Karpas-422 (cell line): Measurements from ENCODE around the gene DAPK3. TPM values are rescaled to one million over a fixed set of nuclear protein-coding genes. Genes with fewer than 3 reads are reported as not detected.
A peak's percentile ranks its signal among the peaks of the same experiment; 100 is the strongest.

Experiments used
- DNase-seq: peaks from one replicate; pipeline ENCODE4 v3.0.0-alpha.2; 2015
- H2AFZ ChIP-seq: fragments of 200-600 bp; sonication (generic); 2 replicates; pipeline ENCODE4 v1.6.1; 2014; ENCODE audit warnings: antibody characterized with exemption, low read length, mixed read lengths
- H3K27ac ChIP-seq: fragments of 200-600 bp; sonication (generic); 2 replicates; pipeline ENCODE4 v1.5.1; 2014; ENCODE audit warnings: mild to moderate bottlenecking, low read length, moderate library complexity
- H3K27me3 ChIP-seq: fragments of 200-600 bp; sonication (generic); 2 replicates; pipeline ENCODE4 v1.6.1; 2014; ENCODE audit warnings: low read length, mixed read lengths
- H3K36me3 ChIP-seq: fragments of 200-600 bp; sonication (generic); 2 replicates; pipeline ENCODE4 v1.6.1; 2014; ENCODE audit warnings: low read length, mixed read lengths; ENCODE audit not compliant: insufficient read depth
- H3K4me1 ChIP-seq: fragments of 200-600 bp; sonication (generic); 2 replicates; pipeline ENCODE4 v1.6.1; 2014; ENCODE audit warnings: mild to moderate bottlenecking, low read length, mixed read lengths
- H3K4me2 ChIP-seq: fragments of 200-600 bp; sonication (generic); 2 replicates; pipeline ENCODE4 v1.6.1; 2014; ENCODE audit warnings: low read length, low read depth, mild to moderate bottlenecking; ENCODE audit not compliant: poor library complexity, severe bottlenecking
- H3K4me3 ChIP-seq: fragments of 200-600 bp; sonication (generic); 2 replicates; pipeline ENCODE4 v1.5.1; 2014; ENCODE audit warnings: mild to moderate bottlenecking, antibody characterized with exemption, low read length, mixed read lengths
- H3K79me2 ChIP-seq: fragments of 200-600 bp; sonication (generic); 2 replicates; pipeline ENCODE4 v1.6.1; 2014; ENCODE audit warnings: mild to moderate bottlenecking, low read length, mixed read lengths
- H3K9ac ChIP-seq: fragments of 200-600 bp; sonication (generic); 2 replicates; pipeline ENCODE4 v1.6.0; 2014; ENCODE audit warnings: low read length
- H3K9me2 ChIP-seq: fragments of 200-600 bp; sonication (generic), shearing (Covaris generic); replicated peaks from 2 replicates; pipeline ENCODE4 v1.6.0; 2014; ENCODE audit warnings: mild to moderate bottlenecking, low read length, moderate library complexity; ENCODE audit not compliant: insufficient read depth
- H3K9me3 ChIP-seq: fragments of 300-700, 200-600 bp; sonication (generic); 2 replicates; pipeline ENCODE4 v1.6.1; 2014; ENCODE audit warnings: low read length, mixed read lengths
- H4K20me1 ChIP-seq: fragments of 200-600 bp; sonication (generic); 2 replicates; pipeline ENCODE4 v1.6.1; 2014; ENCODE audit warnings: mild to moderate bottlenecking, antibody characterized with exemption, low read length, low read depth; ENCODE audit not compliant: insufficient read depth
- total RNA-seq: library from RNA; depleted of rRNA; stranded (reverse); fragments of >200 nt; shearing (Covaris generic); gene quantifications from 2 replicates; pipeline ENCODE4 v1.2.3, GENCODE V29; 2014; ENCODE audit warnings: low replicate concordance

Gene DAPK3
- total RNA-seq, 1 experiment from 2014 or later, result 17.2 TPM

DNA sequence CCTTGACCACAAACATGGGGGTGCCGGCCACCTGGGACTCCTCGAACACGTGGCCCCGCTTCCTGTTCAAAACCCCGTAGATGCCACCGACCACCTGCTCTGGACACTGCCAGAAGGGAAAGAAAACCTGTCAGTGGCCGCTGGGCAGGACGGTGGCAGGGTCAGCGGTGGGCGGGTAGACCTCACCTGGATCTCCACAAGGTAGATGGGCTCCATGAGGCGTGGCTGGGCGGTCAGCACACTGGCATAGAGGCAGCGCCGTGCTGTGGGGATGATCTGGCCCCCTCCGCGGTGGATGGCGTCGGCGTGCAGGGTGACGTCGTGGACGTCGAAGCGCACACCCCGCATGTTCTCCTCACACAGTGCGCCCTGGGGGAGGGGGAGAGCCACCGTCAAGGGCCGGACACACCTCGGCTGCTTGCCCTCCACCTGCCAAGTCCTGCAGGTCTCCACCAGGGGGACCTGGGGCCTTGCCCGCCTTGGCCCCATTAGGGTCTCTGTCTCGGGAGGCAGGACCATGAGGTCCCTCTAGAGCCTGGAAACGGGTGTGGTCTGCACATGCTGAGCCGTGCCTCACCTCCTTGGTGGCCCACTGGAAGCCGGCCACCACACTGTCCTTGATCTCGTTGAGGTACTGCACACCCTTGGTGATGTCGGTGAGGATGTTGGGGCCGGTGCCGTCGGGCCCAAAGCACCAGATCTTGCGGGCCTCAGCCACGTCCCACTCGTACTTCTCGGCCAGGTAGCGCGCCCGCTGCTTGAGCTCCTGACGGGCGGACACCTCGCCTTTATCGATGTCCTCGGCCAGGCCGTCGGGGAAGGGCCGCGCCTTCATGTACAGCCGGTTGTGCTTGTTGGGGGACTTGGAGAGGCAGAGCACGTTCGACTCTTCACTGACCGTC lies 6.6 kb upstream of the DAPK3 start:
- H3K36me3 ChIP-seq, result peaks cover 57% of the 10 kb centered on the region
- no peak overlapping the region for H3K9ac ChIP-seq
- no peak overlapping the region for H3K4me2 ChIP-seq
- H3K9me3 ChIP-seq, result no peaks in the 10 kb centered on the region
- no peak overlapping the region for H3K27ac ChIP-seq
- H2AFZ ChIP-seq, result no peak overlapping the region
- H4K20me1 ChIP-seq, result peaks cover 57% of the 10 kb centered on the region
- no peak overlapping the region for H3K4me3 ChIP-seq
- no peaks in the 10 kb centered on the region for H3K27me3 ChIP-seq
- no peaks in the 10 kb centered on the region for H3K4me1 ChIP-seq
- H3K9me2 ChIP-seq, result no peaks in the 10 kb centered on the region
- no peak for DNase-seq
- peaks cover 14% of the 10 kb centered on the region for H3K79me2 ChIP-seq

DNA sequence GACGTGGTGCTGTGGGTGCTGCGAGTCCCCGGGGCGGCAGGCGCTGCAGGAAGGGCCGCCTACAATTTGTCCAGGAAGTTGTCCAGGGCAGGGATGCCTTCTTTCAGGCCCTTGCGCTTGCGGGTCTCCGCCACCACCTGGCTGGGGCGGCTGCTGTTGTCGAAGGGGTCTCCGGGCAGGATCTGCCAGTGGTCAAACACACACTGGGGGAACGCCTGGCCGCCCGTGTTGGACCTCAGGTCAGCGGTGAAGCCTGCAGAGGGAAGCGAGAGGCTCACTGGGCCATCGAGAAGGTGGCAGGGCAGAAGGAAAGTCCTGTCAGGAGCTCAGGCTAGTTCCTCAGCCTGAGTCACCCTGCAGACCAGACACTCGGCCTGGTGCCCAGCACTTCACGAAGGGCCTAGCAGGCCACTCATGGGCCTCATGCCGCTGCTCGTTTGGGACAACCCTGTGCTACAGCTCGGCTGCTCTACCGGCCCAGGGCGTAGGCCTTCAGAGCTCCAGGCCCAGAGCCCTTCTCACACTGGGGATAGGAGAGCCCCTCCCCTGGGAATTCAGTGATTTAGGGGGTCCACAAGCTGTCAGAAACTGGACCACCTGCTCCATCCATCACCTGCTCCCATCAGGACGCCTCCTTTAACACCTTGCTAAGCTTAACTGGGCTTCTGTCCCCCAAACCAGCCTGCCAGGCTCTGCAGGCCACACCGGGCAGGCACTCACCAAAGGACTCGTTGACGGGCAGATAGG lies 5.8 kb upstream of the DAPK3 start:
- Histone ChIP-seq H3K4me1 (no peaks in the 10 kb centered on the region), H3K79me2 (peaks cover 6% of the 10 kb centered on the region; the same call in 1 of the 2 replicates), H3K9ac (no peak overlapping the region), H2AFZ (no peak overlapping the region), H4K20me1 (peaks cover 49% of the 10 kb centered on the region), H3K27me3 (no peaks in the 10 kb centered on the region), H3K27ac (no peak overlapping the region), H3K4me3 (no peak overlapping the region), H3K9me2 (no peaks in the 10 kb centered on the region), H3K36me3 (peaks cover 49% of the 10 kb centered on the region), H3K9me3 (no peaks in the 10 kb centered on the region), H3K4me2 (no peak overlapping the region)
- DNase-seq, result no peak

DNA sequence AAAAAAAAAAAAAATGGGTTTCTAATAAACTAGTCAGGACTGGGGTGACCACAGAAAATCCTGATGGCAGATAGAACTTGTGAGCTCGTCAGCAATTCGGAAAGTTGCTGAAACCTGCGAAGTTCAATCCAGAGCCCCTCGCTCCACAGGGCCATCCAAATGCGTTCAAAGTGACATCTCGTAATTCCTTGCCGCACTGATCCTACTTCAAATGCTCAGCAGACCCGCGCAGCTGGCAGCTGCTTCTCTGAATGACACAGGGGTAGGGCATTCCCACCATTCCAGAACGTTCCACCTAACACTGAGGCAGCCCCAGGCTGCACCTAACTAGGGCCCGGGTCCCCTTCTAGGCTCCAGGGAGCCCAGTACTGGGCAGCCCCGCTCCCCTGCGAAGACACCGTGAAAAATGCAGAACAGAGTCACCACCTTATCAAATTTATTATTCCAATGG lies 4.8 kb upstream of the DAPK3 start:
- H3K9ac ChIP-seq, result no peak overlapping the region
- H3K36me3 ChIP-seq, result peaks cover 39% of the 10 kb centered on the region
- H3K9me3 ChIP-seq, result no peaks in the 10 kb centered on the region
- H3K4me3 ChIP-seq, result no peak overlapping the region
- H3K27ac ChIP-seq, result no peak overlapping the region
- DNase-seq, result no peak
- no peak overlapping the region for H3K4me2 ChIP-seq
- no peaks in the 10 kb centered on the region for H3K9me2 ChIP-seq
- peaks cover under 1% of the 10 kb centered on the region for H3K79me2 ChIP-seq
- H4K20me1 ChIP-seq, result peaks cover 39% of the 10 kb centered on the region
- H3K27me3 ChIP-seq, result no peaks in the 10 kb centered on the region
- no peak overlapping the region for H2AFZ ChIP-seq
- peaks cover 5% of the 10 kb centered on the region for H3K4me1 ChIP-seq

DNA sequence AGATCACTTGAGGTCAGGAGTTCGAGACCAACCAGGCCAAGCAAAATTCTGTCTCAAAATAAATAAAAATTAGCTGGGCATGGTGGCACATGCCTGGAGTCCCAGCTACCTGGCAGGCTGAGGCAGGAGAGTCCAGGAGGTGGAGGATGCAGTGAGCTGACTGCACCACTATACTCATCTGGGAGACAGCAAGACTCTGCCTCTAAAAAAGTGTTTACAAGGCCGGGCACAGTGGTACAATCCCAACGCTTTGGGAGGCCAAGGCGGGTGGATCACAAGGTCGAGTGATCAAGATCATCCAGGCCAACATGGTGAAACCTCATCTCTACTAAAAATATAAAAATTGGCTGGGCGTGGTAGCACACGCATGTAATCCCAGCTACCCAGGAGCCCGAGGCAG lies 4.2 kb upstream of the DAPK3 start:
- no peak overlapping the region for H3K4me3 ChIP-seq
- H3K4me1 ChIP-seq, result peaks cover 6% of the 10 kb centered on the region
- no peak overlapping the region for H3K9ac ChIP-seq
- H3K36me3 ChIP-seq, result peaks cover 34% of the 10 kb centered on the region
- H3K27ac ChIP-seq, result no peak overlapping the region
- no peak overlapping the region for H3K4me2 ChIP-seq
- no peak for DNase-seq
- no peaks in the 10 kb centered on the region for H3K9me2 ChIP-seq
- peaks cover 35% of the 10 kb centered on the region for H4K20me1 ChIP-seq
- H3K27me3 ChIP-seq, result no peaks in the 10 kb centered on the region
- H3K9me3 ChIP-seq, result no peaks in the 10 kb centered on the region
- peaks cover 6% of the 10 kb centered on the region for H3K79me2 ChIP-seq
- H2AFZ ChIP-seq, result no peak overlapping the region

DNA sequence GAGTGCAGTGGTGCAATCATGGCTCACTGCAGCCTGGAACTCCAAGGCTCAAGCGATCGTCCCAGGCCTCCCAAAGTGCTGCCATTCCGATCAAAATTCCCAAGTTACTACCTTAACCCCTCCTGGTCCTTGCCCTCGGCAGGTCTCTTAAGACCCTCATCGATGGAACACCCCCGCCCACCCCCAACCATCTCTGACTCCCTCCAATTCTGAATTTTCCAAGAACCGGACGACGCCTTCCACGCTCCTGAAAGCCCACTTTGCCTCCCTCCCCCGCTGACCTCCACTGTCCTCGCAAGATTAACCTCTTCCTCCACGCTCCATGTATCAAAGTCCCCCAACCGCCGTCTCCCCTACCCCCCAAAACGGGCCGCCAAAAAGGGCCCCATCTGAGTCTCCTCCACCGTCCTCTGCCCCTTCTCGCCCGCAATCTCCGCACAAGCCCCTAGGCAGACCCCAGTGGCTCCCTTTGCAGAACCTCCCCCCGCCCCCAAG lies 539 bp downstream of the DAPK3 start:
- peaks cover 5% of the 10 kb centered on the region; the same call in 1 of the 2 replicates for H3K36me3 ChIP-seq
- no peaks in the 10 kb centered on the region for H3K9me2 ChIP-seq
- H4K20me1 ChIP-seq, result peaks cover 11% of the 10 kb centered on the region; the same call in 1 of the 2 replicates
- peaks cover 24% of the 10 kb centered on the region for H3K79me2 ChIP-seq
- H3K4me1 ChIP-seq, result peaks cover 15% of the 10 kb centered on the region
- peak overlapping the region; percentile 94 for H3K4me3 ChIP-seq
- peak overlapping the region; percentile 96 for H3K9ac ChIP-seq
- no peak for DNase-seq
- no peak overlapping the region for H2AFZ ChIP-seq
- H3K9me3 ChIP-seq, result no peaks in the 10 kb centered on the region
- H3K27me3 ChIP-seq, result no peaks in the 10 kb centered on the region
- peak overlapping the region; percentile 92 for H3K4me2 ChIP-seq
- H3K27ac ChIP-seq, result no peak overlapping the region; the same call in 1 of the 2 replicates

DNA sequence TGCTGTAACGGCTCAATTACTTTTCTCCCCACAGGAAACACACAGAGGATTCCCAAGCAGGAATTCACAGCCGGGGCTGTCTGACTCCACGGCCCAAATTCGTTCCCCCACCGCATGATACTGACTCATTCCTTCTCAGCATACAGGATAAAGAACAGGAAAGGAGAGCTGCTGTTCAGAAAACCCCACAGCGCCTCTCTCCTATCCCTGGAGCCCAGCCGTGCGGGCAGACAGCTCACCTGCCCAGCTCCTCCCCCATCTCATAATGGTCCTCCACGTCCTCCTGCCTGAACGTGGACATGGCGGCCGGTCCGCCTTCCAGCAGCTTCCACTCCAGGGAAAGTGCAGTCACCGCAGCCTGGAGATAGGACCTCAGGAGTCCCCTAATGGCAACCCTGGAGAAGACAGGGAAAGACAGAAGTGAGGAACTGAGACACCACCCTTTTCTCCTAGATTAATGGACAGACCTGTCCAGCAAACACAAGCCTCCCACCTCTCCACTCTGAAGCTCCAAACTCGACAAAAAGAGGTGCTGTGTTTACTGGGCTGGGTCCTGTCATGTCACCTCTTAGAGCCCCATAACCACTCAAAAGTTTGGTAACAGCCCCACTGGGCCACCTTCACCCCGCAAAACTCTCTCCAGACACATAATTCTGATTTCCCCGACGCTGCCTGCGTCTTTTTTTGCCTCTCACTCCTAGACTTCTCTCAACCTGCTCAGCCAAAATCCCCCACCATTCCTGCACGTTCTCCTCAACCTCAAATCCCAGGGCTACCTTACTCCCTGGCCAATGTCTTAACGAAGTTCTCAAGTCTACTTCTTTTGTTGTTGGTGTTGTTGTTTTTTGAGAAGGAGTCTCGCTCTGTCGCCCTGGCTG lies 1.2 kb downstream of the DAPK3 start:
- Histone ChIP-seq H3K4me1 (peaks cover 15% of the 10 kb centered on the region), H3K79me2 (peaks cover 24% of the 10 kb centered on the region), H2AFZ (no peak overlapping the region), H3K27ac (no peak overlapping the region), H3K36me3 (peaks cover 5% of the 10 kb centered on the region; the same call in 1 of the 2 replicates), H3K27me3 (no peaks in the 10 kb centered on the region), H4K20me1 (peaks cover 11% of the 10 kb centered on the region; the same call in 1 of the 2 replicates), H3K4me2 (peak overlapping the region; percentile 92), H3K4me3 (peak overlapping the region; percentile 94), H3K9ac (peak overlapping the region; percentile 96), H3K9me3 (no peaks in the 10 kb centered on the region), H3K9me2 (no peaks in the 10 kb centered on the region)
- no peak for DNase-seq

DNA sequence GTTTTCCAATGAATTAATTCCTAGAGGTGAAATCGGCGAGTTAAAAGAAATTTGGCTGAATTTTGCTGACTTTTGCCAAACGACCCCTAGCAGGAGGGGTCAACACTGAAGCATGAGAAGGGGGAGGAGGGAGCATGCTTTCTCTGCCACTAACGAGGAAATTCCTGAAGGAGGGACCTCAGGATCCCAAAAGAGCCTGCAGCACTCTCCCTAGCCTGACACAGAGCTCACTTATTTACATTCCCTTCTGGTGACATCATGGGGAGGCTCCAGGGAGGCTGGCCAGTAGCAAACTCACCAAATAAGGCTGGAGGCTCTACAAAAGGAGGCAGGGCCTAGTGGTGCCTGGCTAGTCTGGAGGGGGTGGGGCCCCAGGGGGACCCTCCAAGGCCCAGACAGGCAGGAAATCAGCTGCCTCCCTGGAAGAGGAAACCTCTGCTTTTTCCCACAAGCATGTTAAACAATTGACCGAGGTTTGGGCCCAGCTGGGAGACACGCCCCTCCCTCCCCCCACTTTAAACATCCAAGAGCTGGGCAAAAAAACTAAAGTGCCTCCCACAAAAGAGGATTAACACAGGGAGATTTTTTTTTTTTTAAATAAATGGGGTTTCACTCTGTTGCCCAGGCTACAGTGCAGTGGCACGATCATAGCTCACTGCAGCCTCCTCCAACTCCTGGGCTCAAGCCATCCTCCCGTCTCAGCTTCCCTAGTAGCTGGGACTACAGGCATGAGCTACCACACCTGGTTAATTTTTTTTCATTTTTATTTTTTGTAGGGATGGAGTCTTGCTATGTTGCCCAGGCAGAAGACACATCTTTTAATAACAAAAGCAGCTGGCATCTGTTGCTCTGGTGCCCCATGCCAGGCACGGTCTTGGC lies 2.1 kb downstream of the DAPK3 start:
- Histone ChIP-seq H4K20me1 (peaks cover 11% of the 10 kb centered on the region; the same call in 1 of the 2 replicates), H3K36me3 (peaks cover 5% of the 10 kb centered on the region; the same call in 1 of the 2 replicates), H3K9me3 (no peaks in the 10 kb centered on the region), H3K9ac (peak overlapping the region; percentile 96; the same call in 1 of the 2 replicates), H3K4me2 (peak overlapping the region; percentile 92), H2AFZ (no peak overlapping the region), H3K4me1 (peaks cover 15% of the 10 kb centered on the region), H3K27me3 (no peaks in the 10 kb centered on the region), H3K79me2 (peaks cover 24% of the 10 kb centered on the region), H3K9me2 (no peaks in the 10 kb centered on the region), H3K27ac (no peak overlapping the region), H3K4me3 (no peak overlapping the region)
- DNase-seq, result no peak
